GM18907 (cell line): ENCODE data around the gene RAB3A.

Experiments used
- ATAC-seq: cut with Tn5 transposase; IDR thresholded peaks from one replicate; pipeline ENCODE4 v1.9.1; 2021; ENCODE audit warnings: mild to moderate bottlenecking, moderate library complexity; ENCODE audit not compliant: unreplicated experiment

The RAB3A gene, protein sequence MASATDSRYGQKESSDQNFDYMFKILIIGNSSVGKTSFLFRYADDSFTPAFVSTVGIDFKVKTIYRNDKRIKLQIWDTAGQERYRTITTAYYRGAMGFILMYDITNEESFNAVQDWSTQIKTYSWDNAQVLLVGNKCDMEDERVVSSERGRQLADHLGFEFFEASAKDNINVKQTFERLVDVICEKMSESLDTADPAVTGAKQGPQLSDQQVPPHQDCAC

DNA sequence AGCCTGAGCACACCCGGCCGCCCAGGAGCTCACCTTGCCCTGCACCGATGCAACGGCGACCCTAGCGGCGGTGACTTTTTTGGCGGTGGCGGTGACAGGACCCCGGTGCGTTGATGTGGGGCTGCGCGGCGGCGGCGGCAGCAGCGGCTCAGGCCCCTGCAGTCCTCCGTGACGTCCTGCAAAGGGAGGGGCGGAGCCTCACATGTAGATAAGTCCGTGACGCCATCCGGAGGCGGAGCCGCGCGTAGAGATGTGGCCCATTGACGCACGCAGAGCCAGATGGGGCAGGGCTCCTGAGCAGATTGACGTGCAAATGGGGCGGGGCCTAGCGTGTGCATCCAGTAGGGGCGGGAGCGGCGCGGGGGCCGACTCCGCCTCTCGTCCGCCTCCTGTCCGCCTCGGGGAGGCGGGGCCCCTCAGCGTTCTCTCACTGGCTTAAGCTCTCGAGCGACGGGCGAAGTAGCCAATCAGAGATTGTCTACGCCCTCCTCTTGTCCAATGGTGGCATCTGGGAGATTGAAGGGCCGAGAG, at the start of gene RAB3A:
Gene RAB3A, minus strand, starts transcription at position 180 of the 531 bp plus-strand sequence. CDS start 1,302 bp downstream, outside the sequence.
- ATAC-seq = peak; percentile 90

DNA sequence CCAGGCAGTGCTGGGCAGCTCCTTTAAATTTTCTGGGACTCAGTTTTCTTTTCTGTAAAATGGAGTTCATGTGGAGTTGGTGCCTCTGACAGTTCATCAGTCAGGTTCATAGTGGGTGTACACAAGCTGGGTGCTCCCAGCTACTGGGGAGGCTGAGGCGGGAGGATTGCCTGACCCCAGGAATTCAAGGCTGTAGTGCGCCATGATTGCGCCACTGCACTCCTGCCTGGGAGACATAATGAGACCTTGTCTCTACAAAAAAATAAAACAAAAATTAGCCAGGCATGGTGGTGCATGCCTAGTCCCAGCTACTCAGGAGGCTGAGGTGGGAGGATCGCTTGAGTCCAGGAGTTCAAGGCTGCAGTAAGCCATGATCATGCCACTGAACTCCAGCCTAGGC, 49.3 kb upstream of the RAB3A start:
- no peak for ATAC-seq

DNA sequence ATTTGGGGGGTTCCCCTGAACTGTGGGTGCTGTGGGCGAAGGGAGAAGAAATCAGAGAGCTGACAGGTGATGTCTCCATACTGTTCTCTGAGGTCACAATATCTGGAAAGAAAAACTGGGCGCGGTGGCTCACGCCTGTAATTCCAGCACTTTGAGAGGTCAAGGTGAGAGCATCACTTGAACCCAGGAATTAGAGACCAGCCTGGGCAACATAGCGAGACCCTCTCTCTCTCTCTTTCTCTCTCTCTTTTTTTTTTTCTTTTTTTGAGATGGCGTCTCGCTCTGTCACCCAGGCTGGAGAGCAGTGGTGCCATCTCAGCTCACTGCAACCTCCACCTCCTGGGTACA, 48.5 kb upstream of the RAB3A start:
- ATAC-seq = no peak

DNA sequence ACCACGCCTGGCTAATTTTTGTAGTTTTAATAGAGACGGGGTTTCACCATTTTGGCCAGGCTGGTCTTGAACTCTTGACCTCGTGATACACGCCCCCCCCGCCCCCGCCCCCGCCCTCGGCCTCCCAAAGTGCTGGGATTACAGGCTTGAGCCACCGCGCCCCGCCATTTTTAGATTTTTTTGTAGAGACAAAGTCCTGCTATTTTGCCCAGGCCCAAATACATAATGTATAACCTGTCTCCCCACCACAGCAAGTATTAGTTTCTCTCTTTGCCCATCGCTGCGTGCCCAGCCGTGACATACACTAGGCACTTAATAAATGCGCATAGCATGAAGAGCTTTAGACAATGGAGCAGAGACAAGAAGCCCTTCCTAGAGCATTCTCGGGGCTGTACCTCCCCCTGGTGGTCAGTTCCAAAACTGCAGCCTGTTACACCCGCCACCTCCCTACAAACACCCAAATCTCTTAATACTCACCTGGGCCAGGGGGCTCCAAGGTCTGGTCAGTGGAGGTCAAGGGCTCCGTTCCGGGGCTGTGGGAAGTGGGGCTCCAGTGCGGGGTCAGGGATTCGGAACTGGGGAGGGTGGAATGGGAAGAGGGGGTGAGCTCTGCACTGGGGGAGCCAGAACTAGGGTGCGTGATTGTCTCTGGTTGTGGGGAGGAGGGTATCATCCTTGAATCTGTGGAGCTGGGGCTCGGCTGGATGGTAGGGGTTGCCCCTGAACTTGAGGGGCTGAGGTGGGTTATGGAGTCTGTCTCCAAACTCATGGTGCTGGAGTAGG, 47.9 kb upstream of the RAB3A start:
- ATAC-seq = no peak

DNA sequence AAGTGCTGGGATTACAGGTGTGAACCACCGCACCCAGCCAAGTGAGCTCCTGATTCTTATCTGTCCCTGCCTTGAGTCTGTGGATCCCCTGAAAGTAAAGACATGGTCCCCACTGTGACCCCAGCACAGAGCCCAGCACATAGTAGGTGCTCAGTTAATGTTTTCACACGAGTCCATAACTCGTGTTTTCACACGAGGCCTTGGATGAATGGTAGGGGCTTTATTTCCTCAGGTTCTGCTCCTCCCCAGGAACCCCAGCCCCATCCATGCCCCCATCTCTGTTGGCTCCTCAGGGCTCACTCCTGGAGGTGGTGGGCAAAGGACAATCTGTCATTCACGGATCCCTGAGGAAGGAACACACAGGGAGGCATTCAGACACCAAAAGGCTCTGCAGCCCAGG, 46.0 kb upstream of the RAB3A start:
- no peak for ATAC-seq

DNA sequence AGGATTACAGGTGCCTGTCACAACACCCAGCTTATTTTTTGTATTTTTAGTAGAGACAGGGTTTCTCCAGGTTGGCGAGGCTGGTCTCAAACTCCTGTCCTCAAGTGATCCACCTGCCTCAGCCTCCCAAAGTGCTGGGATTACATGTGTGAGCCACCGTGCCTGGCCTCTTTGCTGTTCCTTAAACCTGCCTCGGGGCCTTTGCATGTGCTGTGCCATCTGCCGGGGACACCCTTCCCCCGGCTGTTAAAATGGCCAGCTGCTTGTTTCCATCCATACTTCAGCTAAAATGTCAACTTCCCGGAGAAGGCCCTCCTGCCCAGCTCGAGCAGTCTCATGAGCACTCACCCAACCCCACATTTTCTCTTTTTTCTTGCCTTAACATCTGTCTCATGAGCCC, 41.5 kb upstream of the RAB3A start:
- no peak for ATAC-seq

DNA sequence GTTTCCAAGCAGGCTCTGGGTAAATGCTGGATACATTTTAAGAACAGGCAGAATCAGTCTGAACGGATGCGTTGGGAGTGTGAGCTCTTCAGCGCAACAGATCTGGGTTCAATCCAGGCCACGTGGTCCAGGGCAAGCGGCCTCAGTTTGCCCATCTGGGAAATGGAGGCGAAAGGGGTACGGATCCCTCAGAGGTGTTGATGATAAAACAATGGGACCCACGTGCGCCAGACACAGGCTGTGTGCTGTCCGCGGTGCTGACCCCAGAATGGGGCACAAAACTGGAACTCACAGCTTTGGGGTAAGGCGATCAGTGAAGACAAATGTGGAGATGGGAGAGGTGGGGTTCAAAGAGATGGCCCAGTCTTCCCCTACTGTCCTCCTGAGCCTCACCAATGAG, 35.5 kb upstream of the RAB3A start:
- ATAC-seq = no peak

DNA sequence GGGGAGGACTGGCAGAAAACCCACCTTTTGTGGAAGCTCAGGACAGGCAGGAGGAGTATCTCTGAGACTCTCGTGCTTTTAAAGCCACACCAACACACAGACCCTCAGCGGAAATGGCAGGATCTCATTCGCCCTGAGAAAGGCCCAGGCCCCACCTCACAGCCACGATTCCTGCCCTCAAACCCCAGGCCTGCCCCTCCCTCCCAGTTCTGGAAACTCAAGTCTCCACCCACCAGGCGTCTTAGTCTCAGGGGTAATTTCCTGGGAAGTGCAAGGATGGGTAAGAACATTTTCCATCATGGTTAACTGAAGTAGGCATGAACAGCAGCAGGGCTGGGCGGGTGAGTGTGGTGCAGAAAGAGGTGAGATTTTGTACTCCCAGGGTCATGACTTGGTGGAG, 30.4 kb upstream of the RAB3A start:
- no peak for ATAC-seq

DNA sequence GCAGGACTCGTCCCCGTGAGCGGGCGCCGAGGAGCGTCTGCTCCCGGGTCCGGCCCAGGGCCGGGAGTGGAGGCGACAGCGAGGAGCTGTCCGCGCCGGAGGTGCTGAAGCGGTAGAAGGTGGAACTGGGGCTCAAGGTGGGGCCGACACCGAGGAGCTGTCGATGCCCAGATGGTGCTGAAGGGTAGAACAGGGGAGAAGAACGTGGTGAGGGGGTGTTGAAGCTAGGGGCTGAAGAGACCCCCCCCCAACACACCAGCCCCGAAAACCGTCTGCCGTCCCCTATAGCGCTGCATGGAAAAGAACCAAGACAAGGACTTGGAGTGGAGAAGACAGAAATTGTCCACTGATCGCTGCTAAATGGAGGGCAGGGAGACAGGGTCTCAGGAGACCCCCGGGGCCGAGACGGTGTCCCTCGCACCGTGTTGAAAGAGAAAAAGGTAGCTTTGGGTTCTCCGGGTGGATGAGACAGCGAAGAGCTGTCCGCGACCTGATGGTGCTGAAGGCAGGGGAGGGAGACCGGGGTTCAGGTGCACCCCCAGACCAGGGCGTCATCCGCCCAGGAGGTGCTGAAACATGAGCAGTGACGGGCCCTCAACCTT, 29.5 kb upstream of the RAB3A start:
- no peak for ATAC-seq

DNA sequence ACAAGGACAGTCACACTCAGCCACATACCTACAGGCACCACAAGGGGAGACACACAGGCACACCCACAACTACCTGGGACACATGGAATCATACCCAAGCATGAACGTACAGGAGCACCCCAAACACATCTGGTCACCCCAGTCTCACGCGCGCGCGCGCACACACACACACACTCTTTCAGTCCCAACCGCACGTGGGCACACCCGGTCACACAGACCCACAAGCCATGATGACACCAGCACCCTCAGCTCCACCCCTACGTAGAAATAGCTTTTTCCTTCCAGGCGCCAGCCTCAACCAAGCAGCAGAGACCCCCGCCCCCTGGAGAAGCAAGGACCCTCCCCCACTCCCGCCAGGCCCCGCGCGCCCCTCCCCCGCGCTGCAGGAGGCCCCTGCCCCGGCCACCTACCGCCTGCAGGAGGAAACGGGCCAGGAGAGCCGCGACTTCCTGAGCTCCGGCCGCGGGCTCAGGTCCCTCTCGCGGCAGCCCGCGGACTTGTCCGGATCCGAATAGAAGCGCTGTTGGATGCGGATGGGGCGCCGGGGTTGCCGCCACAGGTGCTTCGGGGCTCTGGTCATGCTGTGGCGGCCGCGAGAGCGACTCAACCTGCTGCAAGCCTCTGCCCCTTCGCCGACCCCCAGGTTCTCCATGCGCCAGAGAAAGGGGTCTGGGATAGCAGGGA, 28.8 kb upstream of the RAB3A start:
- no peak for ATAC-seq

DNA sequence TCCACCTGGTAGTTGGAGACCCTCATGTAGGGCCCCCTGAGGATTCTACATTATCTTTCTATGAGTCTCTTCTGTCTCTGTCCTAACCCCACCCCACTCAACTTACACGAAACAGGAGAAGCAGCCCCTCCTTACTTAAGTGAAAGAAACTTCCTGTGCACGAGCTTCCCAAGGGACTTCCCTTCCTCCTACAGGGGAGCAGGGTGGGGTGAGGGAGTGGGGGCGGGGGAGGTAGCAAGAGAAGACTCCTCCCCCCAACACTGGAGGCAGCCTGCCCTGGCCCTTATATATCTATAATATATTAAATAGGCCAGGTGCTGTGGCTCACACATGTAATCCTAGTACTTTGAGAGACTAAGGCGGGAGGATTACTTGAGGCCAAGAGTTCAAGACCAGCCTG, 27.9 kb upstream of the RAB3A start:
- ATAC-seq = no peak

DNA sequence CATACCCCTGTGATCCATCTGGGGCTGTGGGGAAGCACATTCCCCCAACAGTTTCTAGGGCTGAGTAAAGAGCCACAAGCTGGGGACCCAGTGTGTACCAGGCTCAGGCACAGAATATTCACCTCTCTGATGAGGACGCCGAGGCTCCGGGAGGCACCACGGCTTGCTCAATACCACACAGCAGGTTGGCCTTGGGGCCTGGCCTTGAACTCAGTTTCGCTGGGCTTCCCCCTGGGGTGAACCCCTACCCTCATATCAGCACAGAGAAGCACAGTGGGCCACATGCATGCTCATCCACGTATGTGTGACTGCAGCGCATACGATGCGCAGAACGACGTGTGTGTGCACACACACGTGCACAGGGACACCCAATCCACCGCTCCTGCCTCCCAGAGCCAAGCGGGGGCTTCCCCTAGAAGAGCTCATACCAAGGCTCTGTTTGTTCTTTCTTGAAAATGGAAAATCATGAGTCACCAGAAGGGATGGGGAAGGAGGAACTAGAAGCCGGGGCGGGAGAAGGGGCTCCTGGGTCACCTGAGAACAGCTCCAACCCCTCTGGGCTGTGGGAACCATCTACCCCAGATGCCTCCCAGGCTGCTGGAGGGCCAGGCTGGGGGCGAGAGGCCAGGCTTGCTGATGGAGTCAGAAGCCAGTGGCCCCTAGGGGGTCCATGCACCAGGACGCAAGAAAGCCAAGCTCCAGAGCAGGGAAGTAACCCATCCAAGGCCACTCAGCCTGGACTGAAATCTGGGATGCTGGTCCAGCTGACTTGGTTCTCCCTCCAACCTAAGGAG, 27.3 kb upstream of the RAB3A start:
- ATAC-seq = no peak

DNA sequence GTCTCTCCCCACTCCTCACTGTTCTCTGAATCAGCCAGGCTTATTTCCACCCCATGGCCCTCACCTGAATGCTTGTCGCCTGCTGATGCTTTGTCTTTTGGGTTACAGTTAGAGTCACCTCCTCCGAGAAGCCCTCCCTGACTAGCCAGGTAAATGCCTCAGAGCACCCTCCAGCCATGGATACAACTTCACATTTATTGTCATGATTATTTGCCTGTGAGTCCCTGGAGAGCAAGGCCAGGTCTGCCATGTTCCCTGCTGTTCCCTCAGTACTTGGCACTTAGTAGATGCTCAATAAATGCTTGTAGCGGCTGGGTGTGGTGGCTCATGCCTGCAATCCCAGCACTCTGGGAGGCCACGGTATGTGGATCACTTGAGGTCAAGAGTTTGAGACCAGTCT, 26.1 kb upstream of the RAB3A start:
- ATAC-seq = no peak

DNA sequence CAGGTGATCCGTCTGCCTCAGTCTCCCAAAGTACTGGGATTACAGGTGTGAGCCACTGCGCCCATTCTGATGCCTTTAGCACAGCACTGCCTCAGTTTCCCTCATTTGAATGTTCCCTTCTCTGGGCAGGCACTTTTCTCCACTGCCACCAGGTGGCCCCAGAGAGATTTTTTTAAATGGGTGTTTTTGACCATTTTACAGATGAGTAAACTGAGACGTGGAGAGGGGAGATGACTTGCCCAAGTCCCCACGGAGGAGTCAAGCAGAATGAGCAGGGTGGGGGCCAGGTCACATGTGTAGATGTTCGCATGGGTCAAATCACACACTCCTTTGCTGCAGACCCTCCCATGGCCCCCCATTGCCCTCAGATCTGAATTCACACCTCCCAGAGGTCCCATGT, 25.6 kb upstream of the RAB3A start:
- no peak for ATAC-seq

DNA sequence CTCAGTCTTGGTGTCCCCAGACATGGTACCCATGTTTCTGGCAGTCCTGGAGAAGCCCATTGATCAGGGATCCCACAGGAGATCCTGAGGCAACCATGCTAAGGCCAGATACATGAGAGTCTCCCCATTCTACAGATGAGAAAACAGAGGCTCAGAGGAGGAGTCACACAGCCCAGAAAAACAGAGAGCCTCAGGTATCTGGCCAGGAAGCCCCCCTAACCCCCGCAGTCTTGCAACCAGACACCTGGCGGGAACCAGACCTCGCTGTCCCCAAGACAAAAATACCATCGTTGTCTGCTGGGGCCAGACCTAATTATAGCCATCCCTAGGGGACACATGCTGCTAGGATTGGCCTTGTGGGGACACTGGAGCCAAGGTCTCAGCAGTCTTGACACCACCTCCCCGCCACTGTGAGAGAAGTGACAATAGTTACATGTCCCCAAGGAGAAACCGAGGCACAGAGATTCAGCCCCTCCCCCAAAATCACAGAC, 24.0 kb upstream of the RAB3A start:
- ATAC-seq = no peak

DNA sequence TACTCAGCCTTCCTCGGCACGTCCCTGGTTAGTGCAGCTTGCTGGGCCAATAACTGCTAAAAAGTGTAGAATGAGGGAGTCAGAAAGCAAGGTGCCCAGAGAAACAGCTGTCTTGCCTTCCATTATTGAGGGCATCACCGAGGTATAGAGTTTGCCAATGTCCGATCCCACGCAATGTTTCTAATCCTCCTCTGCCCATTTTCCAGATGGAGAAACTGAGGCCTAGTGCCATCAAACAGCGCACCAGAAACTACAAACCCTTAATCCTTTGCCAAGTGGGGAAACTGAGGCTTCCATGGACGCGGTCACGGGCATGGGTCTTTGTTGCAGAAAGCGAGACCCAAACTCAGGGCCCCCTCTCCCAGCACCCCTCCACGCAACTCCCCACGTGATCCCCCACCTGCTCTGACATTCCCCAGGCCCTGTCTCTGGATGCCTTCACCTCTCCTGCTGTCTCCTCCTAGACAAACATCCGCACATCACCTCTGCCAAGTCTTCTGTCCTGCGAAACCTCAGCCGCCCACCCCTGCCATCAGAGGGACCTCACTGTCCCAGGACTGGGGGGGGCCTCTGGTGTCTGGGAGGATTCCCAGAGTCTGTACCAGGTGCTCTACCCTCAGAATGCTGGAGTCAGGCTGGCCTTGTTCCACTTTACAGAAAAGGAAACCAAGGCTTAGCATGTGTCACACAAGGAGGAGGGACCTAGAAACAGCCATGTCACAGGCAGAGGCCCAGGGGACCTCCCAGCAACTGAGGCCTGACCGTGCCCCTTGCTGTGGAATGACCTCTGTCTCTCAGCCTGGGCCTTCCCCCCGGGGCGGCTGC, 23.3 kb upstream of the RAB3A start:
- no peak for ATAC-seq

DNA sequence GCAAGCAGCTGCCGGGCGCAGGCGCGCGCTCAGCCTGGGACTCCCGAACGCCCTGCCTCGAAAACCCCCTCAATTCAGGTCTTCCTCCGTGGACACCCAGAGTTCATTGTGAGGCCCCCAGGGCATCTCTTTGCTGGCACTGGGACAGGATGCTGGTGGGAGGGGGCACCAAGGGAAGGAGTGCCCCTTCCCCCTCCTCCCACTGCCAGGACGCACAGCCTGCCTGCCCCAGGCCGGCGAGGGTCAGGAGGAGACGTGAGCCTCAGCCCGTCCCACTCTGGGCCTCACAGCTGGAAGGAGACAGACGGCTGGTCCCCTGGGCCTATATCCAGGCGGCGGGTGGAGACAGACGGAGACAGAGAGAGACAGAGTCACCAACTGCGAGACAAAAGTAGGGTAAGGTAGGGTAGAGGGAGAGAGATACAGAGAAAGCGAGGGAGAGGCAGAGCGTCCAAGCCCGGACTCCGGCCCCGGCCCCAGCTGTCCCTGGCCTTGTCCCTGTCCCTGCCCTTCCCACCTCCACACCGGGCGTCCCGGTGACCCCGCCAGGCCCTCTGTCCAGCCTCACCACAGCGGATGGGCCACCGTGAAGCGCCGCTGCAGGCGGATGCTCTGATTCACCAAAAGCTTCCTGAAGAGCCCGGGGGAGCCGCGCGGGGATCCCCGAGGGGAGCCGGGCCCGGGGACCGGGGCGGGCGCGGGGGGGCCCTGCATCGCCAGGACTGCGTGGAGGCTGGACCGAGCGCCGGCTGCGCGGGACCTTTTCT, 22.0 kb upstream of the RAB3A start, which contains the start of gene PDE4C:
Gene PDE4C, minus strand, starts transcription at position 737 of the 767 bp plus-strand sequence. Its CDS starts 23 bp downstream, at position 714.
- no peak for ATAC-seq

DNA sequence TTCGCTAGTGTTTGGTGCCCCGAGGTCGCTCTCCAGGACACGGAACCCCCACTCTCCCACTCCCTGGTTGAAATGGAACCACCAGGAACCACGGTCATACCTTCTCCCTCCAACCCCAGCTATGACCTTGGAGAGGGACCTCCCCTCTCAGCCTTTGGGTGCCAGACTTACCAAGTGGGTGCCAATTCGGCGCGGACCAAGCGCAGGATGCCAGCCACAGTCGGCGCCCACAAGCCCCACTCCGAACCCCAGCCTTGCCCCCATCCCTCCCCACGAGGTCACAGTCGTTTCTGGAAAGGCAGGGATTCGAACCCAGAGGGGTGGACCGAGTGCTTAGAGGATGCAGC, 21.5 kb upstream of the RAB3A start:
- ATAC-seq = no peak
